ENCODE measurements around the gene EPS15.

GRCh38 chr1:51417496-51418383, 101.3 kb downstream of the EPS15 start:
- TF ChIP-seq SRF (IDR thresholded peaks at IDR 0.05; ENCODE audit: low read depth, low read length) (no peak), SIN3A (conservative IDR thresholded peaks at IDR 0.05 in 1 of 2, IDR thresholded peaks at IDR 0.05 in 1 of 2; ENCODE audit: low read depth in 1 of 2, low read length in 2 of 2) (no peak), HDAC6 (IDR thresholded peaks at IDR 0.05; ENCODE audit: low read depth, low read length) (no peak), EP300 (IDR thresholded peaks at IDR 0.05; ENCODE audit: borderline replicate concordance in 1 of 2, low read depth in 2 of 2, low read length in 2 of 2) (no peak), CEBPB (IDR thresholded peaks at IDR 0.05; ENCODE audit: low read depth, low read length) (no peak), GABPA (IDR thresholded peaks at IDR 0.05; ENCODE audit: borderline replicate concordance, insufficient read depth, low read length) (no peak)
- TF ChIP-seq, protein P1, sequence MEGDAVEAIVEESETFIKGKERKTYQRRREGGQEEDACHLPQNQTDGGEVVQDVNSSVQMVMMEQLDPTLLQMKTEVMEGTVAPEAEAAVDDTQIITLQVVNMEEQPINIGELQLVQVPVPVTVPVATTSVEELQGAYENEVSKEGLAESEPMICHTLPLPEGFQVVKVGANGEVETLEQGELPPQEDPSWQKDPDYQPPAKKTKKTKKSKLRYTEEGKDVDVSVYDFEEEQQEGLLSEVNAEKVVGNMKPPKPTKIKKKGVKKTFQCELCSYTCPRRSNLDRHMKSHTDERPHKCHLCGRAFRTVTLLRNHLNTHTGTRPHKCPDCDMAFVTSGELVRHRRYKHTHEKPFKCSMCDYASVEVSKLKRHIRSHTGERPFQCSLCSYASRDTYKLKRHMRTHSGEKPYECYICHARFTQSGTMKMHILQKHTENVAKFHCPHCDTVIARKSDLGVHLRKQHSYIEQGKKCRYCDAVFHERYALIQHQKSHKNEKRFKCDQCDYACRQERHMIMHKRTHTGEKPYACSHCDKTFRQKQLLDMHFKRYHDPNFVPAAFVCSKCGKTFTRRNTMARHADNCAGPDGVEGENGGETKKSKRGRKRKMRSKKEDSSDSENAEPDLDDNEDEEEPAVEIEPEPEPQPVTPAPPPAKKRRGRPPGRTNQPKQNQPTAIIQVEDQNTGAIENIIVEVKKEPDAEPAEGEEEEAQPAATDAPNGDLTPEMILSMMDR (IDR thresholded peaks at IDR 0.05; ENCODE audit: control extremely low read depth in 1 of 3, insufficient read depth in 1 of 3, low read depth in 1 of 3, low read length in 3 of 3), result no peak
- TF ChIP-seq, protein P2, sequence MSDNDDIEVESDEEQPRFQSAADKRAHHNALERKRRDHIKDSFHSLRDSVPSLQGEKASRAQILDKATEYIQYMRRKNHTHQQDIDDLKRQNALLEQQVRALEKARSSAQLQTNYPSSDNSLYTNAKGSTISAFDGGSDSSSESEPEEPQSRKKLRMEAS (IDR thresholded peaks at IDR 0.05), result no peak

Measured in H1 (cell line).